ENCODE data around the gene WIPF1. TPM values are rescaled to one million over a fixed set of nuclear protein-coding genes. Genes with fewer than 3 reads are reported as not detected.

Gene WIPF1
- polyA plus RNA-seq, 1 donor from 2014 or later = 0.25 TPM

DNA sequence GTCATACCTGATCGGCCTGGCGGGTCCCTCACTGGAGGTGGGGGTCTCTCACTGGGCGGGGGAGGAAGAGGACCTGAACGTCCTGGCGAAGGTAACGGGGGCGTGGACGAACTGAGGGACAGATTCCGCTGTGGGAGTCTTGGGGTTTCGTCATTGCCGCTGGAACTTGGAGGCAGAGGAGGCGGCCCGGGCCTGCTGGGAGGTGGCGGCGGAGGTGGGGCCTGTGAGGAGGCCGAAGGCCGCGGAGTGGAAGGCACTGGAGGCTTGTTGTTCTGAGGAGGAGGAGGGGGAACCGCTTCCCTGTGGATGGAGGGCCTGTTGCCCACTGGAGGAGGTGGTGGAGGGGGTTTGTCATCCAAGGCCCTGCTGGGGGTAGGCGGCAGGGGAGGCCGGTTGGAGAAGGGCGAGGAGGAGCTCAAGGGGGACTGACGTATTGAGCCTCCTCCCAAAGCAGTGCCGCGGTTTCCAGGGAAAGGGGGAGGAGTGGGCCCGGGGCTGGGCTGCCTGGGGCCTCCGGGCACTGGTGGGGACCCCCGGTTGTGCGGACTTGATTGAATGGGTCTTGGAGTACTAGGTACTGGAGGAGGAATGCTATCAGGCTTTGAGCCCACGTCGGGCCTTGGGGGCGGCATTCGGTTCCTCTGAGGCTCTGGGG is 25.8 kb downstream of the WIPF1 start:
- Histone ChIP-seq H3F3A (ENCODE audit: insufficient read depth, low read length, poor library complexity, severe bottlenecking) (no peaks in the 10 kb centered on the region), H3K36me3 (ENCODE audit: insufficient read depth, low read length) (no peaks in the 10 kb centered on the region), H3K27ac (ENCODE audit: low read length) (no peak overlapping the region), H3K4me3 (ENCODE audit: low read length) (no peak overlapping the region), H4K20me1 (ENCODE audit: insufficient read depth) (no peaks in the 10 kb centered on the region), H3K9me3 (ENCODE audit: low read length) (no peaks in the 10 kb centered on the region), H3K79me2 (replicated peaks; ENCODE audit: insufficient read depth, low read length) (no peaks in the 10 kb centered on the region), H2AFZ (ENCODE audit: low read depth, low read length) (no peak overlapping the region), H3K9ac (ENCODE audit: low read length) (no peak overlapping the region), H3K27me3 (ENCODE audit: insufficient read depth, low read depth, low read length) (no peaks in the 10 kb centered on the region), H3K9me2 (ENCODE audit: insufficient read depth, low read length) (no peaks in the 10 kb centered on the region), H3K4me2 (ENCODE audit: low read length) (no peak overlapping the region)
- TF ChIP-seq EZH2 (IDR thresholded peaks at IDR 0.05; ENCODE audit: borderline replicate concordance, insufficient read depth, low read length, poor library complexity, severe bottlenecking) (no peak), MXI1 (conservative IDR thresholded peaks at IDR 0.05; ENCODE audit: poor library complexity, severe bottlenecking) (no peak), SMC3 (conservative IDR thresholded peaks at IDR 0.05; ENCODE audit: poor library complexity) (no peak), EP300 (conservative IDR thresholded peaks at IDR 0.05; ENCODE audit: poor library complexity, severe bottlenecking) (no peak), POLR2AphosphoS5 (IDR thresholded peaks at IDR 0.05) (no peak), TAF1 (IDR thresholded peaks at IDR 0.05; ENCODE audit: low read depth) (no peak), RAD21 (conservative IDR thresholded peaks at IDR 0.05) (no peak)
- TF ChIP-seq, protein P1, sequence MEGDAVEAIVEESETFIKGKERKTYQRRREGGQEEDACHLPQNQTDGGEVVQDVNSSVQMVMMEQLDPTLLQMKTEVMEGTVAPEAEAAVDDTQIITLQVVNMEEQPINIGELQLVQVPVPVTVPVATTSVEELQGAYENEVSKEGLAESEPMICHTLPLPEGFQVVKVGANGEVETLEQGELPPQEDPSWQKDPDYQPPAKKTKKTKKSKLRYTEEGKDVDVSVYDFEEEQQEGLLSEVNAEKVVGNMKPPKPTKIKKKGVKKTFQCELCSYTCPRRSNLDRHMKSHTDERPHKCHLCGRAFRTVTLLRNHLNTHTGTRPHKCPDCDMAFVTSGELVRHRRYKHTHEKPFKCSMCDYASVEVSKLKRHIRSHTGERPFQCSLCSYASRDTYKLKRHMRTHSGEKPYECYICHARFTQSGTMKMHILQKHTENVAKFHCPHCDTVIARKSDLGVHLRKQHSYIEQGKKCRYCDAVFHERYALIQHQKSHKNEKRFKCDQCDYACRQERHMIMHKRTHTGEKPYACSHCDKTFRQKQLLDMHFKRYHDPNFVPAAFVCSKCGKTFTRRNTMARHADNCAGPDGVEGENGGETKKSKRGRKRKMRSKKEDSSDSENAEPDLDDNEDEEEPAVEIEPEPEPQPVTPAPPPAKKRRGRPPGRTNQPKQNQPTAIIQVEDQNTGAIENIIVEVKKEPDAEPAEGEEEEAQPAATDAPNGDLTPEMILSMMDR (IDR thresholded peaks at IDR 0.05; ENCODE audit: poor library complexity, severe bottlenecking) = no peak
- TF ChIP-seq, protein P2, sequence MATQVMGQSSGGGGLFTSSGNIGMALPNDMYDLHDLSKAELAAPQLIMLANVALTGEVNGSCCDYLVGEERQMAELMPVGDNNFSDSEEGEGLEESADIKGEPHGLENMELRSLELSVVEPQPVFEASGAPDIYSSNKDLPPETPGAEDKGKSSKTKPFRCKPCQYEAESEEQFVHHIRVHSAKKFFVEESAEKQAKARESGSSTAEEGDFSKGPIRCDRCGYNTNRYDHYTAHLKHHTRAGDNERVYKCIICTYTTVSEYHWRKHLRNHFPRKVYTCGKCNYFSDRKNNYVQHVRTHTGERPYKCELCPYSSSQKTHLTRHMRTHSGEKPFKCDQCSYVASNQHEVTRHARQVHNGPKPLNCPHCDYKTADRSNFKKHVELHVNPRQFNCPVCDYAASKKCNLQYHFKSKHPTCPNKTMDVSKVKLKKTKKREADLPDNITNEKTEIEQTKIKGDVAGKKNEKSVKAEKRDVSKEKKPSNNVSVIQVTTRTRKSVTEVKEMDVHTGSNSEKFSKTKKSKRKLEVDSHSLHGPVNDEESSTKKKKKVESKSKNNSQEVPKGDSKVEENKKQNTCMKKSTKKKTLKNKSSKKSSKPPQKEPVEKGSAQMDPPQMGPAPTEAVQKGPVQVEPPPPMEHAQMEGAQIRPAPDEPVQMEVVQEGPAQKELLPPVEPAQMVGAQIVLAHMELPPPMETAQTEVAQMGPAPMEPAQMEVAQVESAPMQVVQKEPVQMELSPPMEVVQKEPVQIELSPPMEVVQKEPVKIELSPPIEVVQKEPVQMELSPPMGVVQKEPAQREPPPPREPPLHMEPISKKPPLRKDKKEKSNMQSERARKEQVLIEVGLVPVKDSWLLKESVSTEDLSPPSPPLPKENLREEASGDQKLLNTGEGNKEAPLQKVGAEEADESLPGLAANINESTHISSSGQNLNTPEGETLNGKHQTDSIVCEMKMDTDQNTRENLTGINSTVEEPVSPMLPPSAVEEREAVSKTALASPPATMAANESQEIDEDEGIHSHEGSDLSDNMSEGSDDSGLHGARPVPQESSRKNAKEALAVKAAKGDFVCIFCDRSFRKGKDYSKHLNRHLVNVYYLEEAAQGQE (IDR thresholded peaks at IDR 0.05; ENCODE audit: borderline replicate concordance) = no peak

- H3K79me2 ChIP-seq (replicated peaks; ENCODE audit: insufficient read depth, low read length) = no peaks in the 10 kb centered on the region
- no peaks in the 10 kb centered on the region for H3K36me3 ChIP-seq (ENCODE audit: insufficient read depth, low read length)
- no peak overlapping the region for H3K4me2 ChIP-seq (ENCODE audit: low read length)
- no peak overlapping the region for H3K9ac ChIP-seq (ENCODE audit: low read length)
- H3K4me3 ChIP-seq (ENCODE audit: low read length) = no peak overlapping the region
- H3K9me2 ChIP-seq (ENCODE audit: insufficient read depth, low read length) = no peaks in the 10 kb centered on the region
- no peak overlapping the region for H2AFZ ChIP-seq (ENCODE audit: low read depth, low read length)
- no peaks in the 10 kb centered on the region for H3K27me3 ChIP-seq (ENCODE audit: insufficient read depth, low read depth, low read length)
- no peaks in the 10 kb centered on the region for H3F3A ChIP-seq (ENCODE audit: insufficient read depth, low read length, poor library complexity, severe bottlenecking)
- no peaks in the 10 kb centered on the region for H4K20me1 ChIP-seq (ENCODE audit: insufficient read depth)
- TF ChIP-seq EP300 (conservative IDR thresholded peaks at IDR 0.05; ENCODE audit: poor library complexity, severe bottlenecking) (no peak), RAD21 (conservative IDR thresholded peaks at IDR 0.05) (no peak), SMC3 (conservative IDR thresholded peaks at IDR 0.05; ENCODE audit: poor library complexity) (no peak), MXI1 (conservative IDR thresholded peaks at IDR 0.05; ENCODE audit: poor library complexity, severe bottlenecking) (no peak), EZH2 (IDR thresholded peaks at IDR 0.05; ENCODE audit: borderline replicate concordance, insufficient read depth, low read length, poor library complexity, severe bottlenecking) (no peak), POLR2AphosphoS5 (IDR thresholded peaks at IDR 0.05) (no peak), TAF1 (IDR thresholded peaks at IDR 0.05; ENCODE audit: low read depth) (no peak)
- TF ChIP-seq, protein P1 (IDR thresholded peaks at IDR 0.05; ENCODE audit: poor library complexity, severe bottlenecking) = no peak
- TF ChIP-seq, protein P2 (IDR thresholded peaks at IDR 0.05; ENCODE audit: borderline replicate concordance) = no peak
- H3K27ac ChIP-seq (ENCODE audit: low read length) = no peak overlapping the region
- no peaks in the 10 kb centered on the region for H3K9me3 ChIP-seq (ENCODE audit: low read length)
Measured at GRCh38 chr2:174570318-174570958, 27.2 kb downstream of the WIPF1 start.
